ENCODE measurements around the gene AXIN2. TPM values are rescaled to one million over a fixed set of nuclear protein-coding genes. Genes with fewer than 3 reads are reported as not detected.

Gene AXIN2
- total and polyA plus RNA-seq, 12 donors = 5.7 to 19.2 (median 11.8) TPM

GRCh38 chr17:65489413-65490155, 71.9 kb downstream of the AXIN2 start:
- Histone ChIP-seq H3K9me3 (no peaks in the 10 kb centered on the region), H3K4me1 (peaks cover 0 to 5% (median 0%) of the 10 kb centered on the region in 9 donors), H3K36me3 (no peaks in the 10 kb centered on the region), H3K27me3 (peaks cover 0 to 6% (median 0%) of the 10 kb centered on the region in 7 donors), H3K4me3 (no peak overlapping the region), H3K27ac (no peak overlapping the region)
- ATAC-seq = no peak
- intact Hi-C loops (cut with DNase I) = no loop called here
- TF ChIP-seq CTCF (IDR thresholded peaks at IDR 0.05) = no peak
- WGBS, 2 donors = 76 to 80% methylated on average over 7 of the region's 7 CpGs
- no peak for DNase-seq

GRCh38 chr17:65488665-65489064, 72.8 kb downstream of the AXIN2 start:
- TF ChIP-seq CTCF (IDR thresholded peaks at IDR 0.05) = no peak
- DNase-seq (no peak), ATAC-seq (no peak)
- Histone ChIP-seq H3K27ac (no peak overlapping the region), H3K27me3 (peaks cover 0 to 6% (median 0%) of the 10 kb centered on the region in 7 donors), H3K36me3 (no peaks in the 10 kb centered on the region), H3K9me3 (no peaks in the 10 kb centered on the region), H3K4me3 (no peak overlapping the region), H3K4me1 (peaks cover 0 to 5% (median 0%) of the 10 kb centered on the region in 9 donors)
- WGBS, 2 donors = 89 to 93% methylated on average over 1 of the region's 1 CpG
- intact Hi-C loops (cut with DNase I) = no loop called here

GRCh38 chr17:65487990-65488389, 73.5 kb downstream of the AXIN2 start:
- H3K27ac ChIP-seq = no peak overlapping the region
- intact Hi-C loops (cut with DNase I) = no loop called here
- no peak for DNase-seq
- no peaks in the 10 kb centered on the region for H3K36me3 ChIP-seq
- TF ChIP-seq CTCF (IDR thresholded peaks at IDR 0.05) = no peak
- peaks cover 0 to 6% (median 0%) of the 10 kb centered on the region in 7 donors for H3K27me3 ChIP-seq
- H3K4me3 ChIP-seq = no peak overlapping the region
- no peak for ATAC-seq
- H3K4me1 ChIP-seq = peaks cover 0 to 5% (median 0%) of the 10 kb centered on the region in 9 donors
- no peaks in the 10 kb centered on the region for H3K9me3 ChIP-seq

GRCh38 chr17:65487161-65487560, 74.3 kb downstream of the AXIN2 start:
- Histone ChIP-seq H3K4me3 (no peak overlapping the region), H3K9me3 (no peaks in the 10 kb centered on the region), H3K27me3 (peaks cover 0 to 6% (median 0%) of the 10 kb centered on the region in 7 donors), H3K27ac (no peak overlapping the region), H3K36me3 (no peaks in the 10 kb centered on the region), H3K4me1 (peaks cover 0 to 5% (median 0%) of the 10 kb centered on the region in 9 donors)
- no peak for DNase-seq
- TF ChIP-seq CTCF (IDR thresholded peaks at IDR 0.05) = no peak
- WGBS, 2 donors = 85 to 86% methylated on average over 7 of the region's 7 CpGs
- intact Hi-C loops (cut with DNase I) = no loop called here
- no peak for ATAC-seq
